Keratinocyte (primary cell): ENCODE measurements around the gene LMCD1.

Experiments
- EZH2 ChIP-seq: IDR thresholded peaks from one replicate; pipeline ENCODE4 v1.6.1; 2012; ENCODE audit warnings: inconsistent platforms, mild to moderate bottlenecking, low read length, moderate library complexity
- TF ChIP-seq, protein P1 (sequence below), 3 experiments: IDR thresholded peaks in 1 of 3; conservative IDR thresholded peaks in 1 of 3; optimal IDR thresholded peaks in 1 of 3; 2 replicates in 2 of 3; 3 replicates in 1 of 3; pipeline versions ENCODE3 to v1.5.1; 2011; ENCODE audit warnings: low read length in 3 of 3, mild to moderate bottlenecking in 3 of 3, moderate library complexity in 2 of 3, control low read depth in 1 of 3, inconsistent platforms in 1 of 3; ENCODE audit not compliant: insufficient read depth in 2 of 3; ENCODE audit errors: extremely low read depth in 1 of 3

DNA sequence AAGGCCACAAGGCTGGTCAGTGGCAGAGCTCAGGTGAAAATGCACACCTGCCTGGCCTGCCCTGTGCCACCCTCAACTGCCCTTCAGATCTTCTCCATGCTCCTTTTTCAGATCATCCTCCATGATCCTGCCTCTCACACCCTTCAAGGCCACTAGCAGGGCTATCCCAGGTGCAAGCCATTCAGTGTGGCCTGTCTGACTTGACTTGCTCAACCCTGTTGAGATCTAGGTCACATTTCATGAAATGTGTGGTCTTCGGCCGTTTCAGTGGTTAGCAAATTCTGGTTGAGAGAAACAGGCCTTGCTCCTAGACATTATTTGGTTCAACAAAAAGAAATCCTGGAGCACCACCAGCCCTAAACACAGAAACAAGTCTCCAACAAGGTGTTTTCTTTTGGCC lies 26.6 kb upstream of the LMCD1 start:
- TF ChIP-seq, protein P1, sequence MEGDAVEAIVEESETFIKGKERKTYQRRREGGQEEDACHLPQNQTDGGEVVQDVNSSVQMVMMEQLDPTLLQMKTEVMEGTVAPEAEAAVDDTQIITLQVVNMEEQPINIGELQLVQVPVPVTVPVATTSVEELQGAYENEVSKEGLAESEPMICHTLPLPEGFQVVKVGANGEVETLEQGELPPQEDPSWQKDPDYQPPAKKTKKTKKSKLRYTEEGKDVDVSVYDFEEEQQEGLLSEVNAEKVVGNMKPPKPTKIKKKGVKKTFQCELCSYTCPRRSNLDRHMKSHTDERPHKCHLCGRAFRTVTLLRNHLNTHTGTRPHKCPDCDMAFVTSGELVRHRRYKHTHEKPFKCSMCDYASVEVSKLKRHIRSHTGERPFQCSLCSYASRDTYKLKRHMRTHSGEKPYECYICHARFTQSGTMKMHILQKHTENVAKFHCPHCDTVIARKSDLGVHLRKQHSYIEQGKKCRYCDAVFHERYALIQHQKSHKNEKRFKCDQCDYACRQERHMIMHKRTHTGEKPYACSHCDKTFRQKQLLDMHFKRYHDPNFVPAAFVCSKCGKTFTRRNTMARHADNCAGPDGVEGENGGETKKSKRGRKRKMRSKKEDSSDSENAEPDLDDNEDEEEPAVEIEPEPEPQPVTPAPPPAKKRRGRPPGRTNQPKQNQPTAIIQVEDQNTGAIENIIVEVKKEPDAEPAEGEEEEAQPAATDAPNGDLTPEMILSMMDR (optimal IDR thresholded peaks at IDR 0.05 in 1 of 3, IDR thresholded peaks at IDR 0.05 in 1 of 3, conservative IDR thresholded peaks at IDR 0.05 in 1 of 3; ENCODE audit: extremely low read depth in 1 of 3, insufficient read depth in 2 of 3, low read length in 3 of 3) = no peak
- no peak for TF ChIP-seq EZH2
